Measurements from ENCODE around the gene LTN1. TPM values are rescaled to one million over a fixed set of nuclear protein-coding genes. Genes with fewer than 3 reads are reported as not detected.

Gene LTN1
- total RNA-seq, 2 donors from 2014 or later = 19.8 to 21.8 TPM

DNA sequence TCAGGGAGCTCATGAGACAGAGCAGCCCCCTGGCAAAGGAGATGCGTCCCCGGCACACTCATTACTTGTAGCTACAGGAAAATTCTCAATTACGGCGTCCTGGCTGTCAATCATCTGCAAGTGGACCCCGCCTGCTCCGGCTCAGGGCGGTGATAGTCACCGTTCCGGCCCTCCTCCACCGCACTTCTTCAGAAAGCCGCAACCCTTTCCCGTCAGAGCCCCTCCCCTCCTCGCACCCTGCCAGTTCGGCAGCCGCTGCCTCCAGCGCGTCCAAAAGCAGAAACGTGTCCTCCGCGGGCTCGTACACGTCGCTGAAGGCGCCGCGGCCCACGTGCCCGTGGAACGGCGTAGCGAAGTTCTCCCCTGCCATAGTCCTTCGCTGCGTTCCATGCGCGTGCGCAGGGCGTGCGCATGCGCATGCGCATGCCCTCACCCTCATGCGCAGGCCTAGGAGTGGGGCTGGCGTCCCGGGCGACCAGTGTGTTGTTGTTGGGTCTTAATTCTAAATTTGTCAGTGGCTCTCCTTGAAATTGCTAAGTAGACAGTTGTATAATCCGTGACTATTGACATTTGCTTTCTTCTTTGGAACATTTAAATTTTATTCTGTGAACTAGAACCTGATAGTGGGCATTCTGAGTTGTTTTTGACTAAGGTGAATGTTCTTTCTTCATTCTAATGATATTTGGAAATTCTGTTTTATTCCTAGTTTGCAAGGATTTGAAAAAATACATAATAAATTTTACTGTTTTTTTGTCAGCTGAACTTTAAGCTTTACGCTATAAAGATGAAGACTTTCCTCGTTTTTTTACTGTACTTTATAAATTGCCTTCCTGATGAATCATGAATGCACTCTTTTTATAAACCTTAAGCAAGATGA, 107.5 kb downstream of the LTN1 start:
- Histone ChIP-seq H3K4me3 (ENCODE audit: low read length) (peak overlapping the region; percentile 90), H3K27ac (ENCODE audit: low read depth, low read length) (peak overlapping the region; percentile 79), H3K9ac (ENCODE audit: extremely low read depth, low read length, poor library complexity, severe bottlenecking) (peak overlapping the region; percentile 79), H3K36me3 (ENCODE audit: control insufficient read depth, insufficient read depth, low read length) (peaks cover 23% of the 10 kb centered on the region), H3K27me3 (ENCODE audit: control insufficient read depth, insufficient read depth, low read length, poor library complexity, severe bottlenecking) (no peaks in the 10 kb centered on the region), H3K9me3 (ENCODE audit: control insufficient read depth, low read length) (peaks cover 6% of the 10 kb centered on the region), H3K4me1 (ENCODE audit: control insufficient read depth, insufficient read depth, low read length) (no peaks in the 10 kb centered on the region)
- Mint-ChIP-seq H3K36me3 (ENCODE audit: low read depth) (peaks cover 22% of the 10 kb centered on the region), H3K4me1 (peaks cover 9% of the 10 kb centered on the region), H3K4me3 (peak overlapping the region; percentile 87), H3K9me3 (no peaks in the 10 kb centered on the region), H3K27ac (peak overlapping the region; percentile 98), H3K27me3 (ENCODE audit: insufficient read depth) (peaks cover 9% of the 10 kb centered on the region)
- DNase-seq = peak; percentile 92
- WGBS, 2 experiments (ENCODE audit: insufficient coverage in 1 of 2, insufficient read length in 1 of 2) = 4 to 6% methylated on average over 33 to 47 of the region's 47 CpGs
- TF ChIP-seq, protein P1, sequence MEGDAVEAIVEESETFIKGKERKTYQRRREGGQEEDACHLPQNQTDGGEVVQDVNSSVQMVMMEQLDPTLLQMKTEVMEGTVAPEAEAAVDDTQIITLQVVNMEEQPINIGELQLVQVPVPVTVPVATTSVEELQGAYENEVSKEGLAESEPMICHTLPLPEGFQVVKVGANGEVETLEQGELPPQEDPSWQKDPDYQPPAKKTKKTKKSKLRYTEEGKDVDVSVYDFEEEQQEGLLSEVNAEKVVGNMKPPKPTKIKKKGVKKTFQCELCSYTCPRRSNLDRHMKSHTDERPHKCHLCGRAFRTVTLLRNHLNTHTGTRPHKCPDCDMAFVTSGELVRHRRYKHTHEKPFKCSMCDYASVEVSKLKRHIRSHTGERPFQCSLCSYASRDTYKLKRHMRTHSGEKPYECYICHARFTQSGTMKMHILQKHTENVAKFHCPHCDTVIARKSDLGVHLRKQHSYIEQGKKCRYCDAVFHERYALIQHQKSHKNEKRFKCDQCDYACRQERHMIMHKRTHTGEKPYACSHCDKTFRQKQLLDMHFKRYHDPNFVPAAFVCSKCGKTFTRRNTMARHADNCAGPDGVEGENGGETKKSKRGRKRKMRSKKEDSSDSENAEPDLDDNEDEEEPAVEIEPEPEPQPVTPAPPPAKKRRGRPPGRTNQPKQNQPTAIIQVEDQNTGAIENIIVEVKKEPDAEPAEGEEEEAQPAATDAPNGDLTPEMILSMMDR (conservative IDR thresholded peaks at IDR 0.05) = no peak

GRCh38 chr21:28884481-28884880, 108.2 kb downstream of the LTN1 start:
- peak overlapping the region; percentile 98 for H3K27ac Mint-ChIP-seq

GRCh38 chr21:28883931-28884330, 108.7 kb downstream of the LTN1 start:
- DNase-seq = no peak
- peak overlapping the region; percentile 87 for H3K4me3 Mint-ChIP-seq
- Histone ChIP-seq H3K4me1 (ENCODE audit: control insufficient read depth, insufficient read depth, low read length) (no peaks in the 10 kb centered on the region), H3K9ac (ENCODE audit: extremely low read depth, low read length, poor library complexity, severe bottlenecking) (peak overlapping the region; percentile 79), H3K4me3 (ENCODE audit: low read length) (peak overlapping the region; percentile 90), H3K9me3 (ENCODE audit: control insufficient read depth, low read length) (peaks cover 6% of the 10 kb centered on the region), H3K36me3 (ENCODE audit: control insufficient read depth, insufficient read depth, low read length) (peaks cover 28% of the 10 kb centered on the region), H3K27ac (ENCODE audit: low read depth, low read length) (no peak overlapping the region), H3K27me3 (ENCODE audit: control insufficient read depth, insufficient read depth, low read length, poor library complexity, severe bottlenecking) (no peaks in the 10 kb centered on the region)
- no peak overlapping the region for H3K27ac Mint-ChIP-seq
- H3K4me1 Mint-ChIP-seq = peaks cover 9% of the 10 kb centered on the region
- TF ChIP-seq, protein P1 (conservative IDR thresholded peaks at IDR 0.05) = no peak
- H3K27me3 Mint-ChIP-seq (ENCODE audit: insufficient read depth) = peaks cover 9% of the 10 kb centered on the region
- no peaks in the 10 kb centered on the region for H3K9me3 Mint-ChIP-seq
- H3K36me3 Mint-ChIP-seq (ENCODE audit: low read depth) = peaks cover 24% of the 10 kb centered on the region

More at GRCh38 chr21:28884481-28884880, 108.2 kb downstream of the LTN1 start:
- peaks cover 9% of the 10 kb centered on the region for H3K27me3 Mint-ChIP-seq (ENCODE audit: insufficient read depth)
- no peaks in the 10 kb centered on the region for H3K27me3 ChIP-seq (ENCODE audit: control insufficient read depth, insufficient read depth, low read length, poor library complexity, severe bottlenecking)
- no peak overlapping the region for H3K27ac ChIP-seq (ENCODE audit: low read depth, low read length)
- no peaks in the 10 kb centered on the region for H3K9me3 Mint-ChIP-seq
- H3K36me3 Mint-ChIP-seq (ENCODE audit: low read depth) = peaks cover 23% of the 10 kb centered on the region
- H3K4me3 Mint-ChIP-seq = peak overlapping the region; percentile 87
- peaks cover 6% of the 10 kb centered on the region for H3K9me3 ChIP-seq (ENCODE audit: control insufficient read depth, low read length)
- WGBS, 2 experiments (ENCODE audit: insufficient coverage in 1 of 2, insufficient read length in 1 of 2) = 27% methylated on average over 3 of the region's 3 CpGs; no CpG with 5 or more reads in 1 of the 2 experiments
- TF ChIP-seq, protein P1 (conservative IDR thresholded peaks at IDR 0.05) = no peak
- peaks cover 9% of the 10 kb centered on the region for H3K4me1 Mint-ChIP-seq
- H3K4me3 ChIP-seq (ENCODE audit: low read length) = peak overlapping the region; percentile 90
- H3K9ac ChIP-seq (ENCODE audit: extremely low read depth, low read length, poor library complexity, severe bottlenecking) = peak overlapping the region; percentile 79
- H3K36me3 ChIP-seq (ENCODE audit: control insufficient read depth, insufficient read depth, low read length) = peaks cover 28% of the 10 kb centered on the region
- DNase-seq = no peak
- no peaks in the 10 kb centered on the region for H3K4me1 ChIP-seq (ENCODE audit: control insufficient read depth, insufficient read depth, low read length)

Measured in endodermal cell (in vitro differentiated cells).